OCI-M1 (cell line): Measurements from ENCODE around the gene WASHC4.

ENCODE experiments used
- DNase-seq: peaks from one replicate; lab custom pipeline; 2025; lab: John Stamatoyannopoulos, UW

Gene WASHC4

GRCh38 chr12:105090361-105090760 lies 17.2 kb upstream of the WASHC4 start:
- no peak for DNase-seq

- no peak for DNase-seq
These were observed 15.9 kb upstream of the WASHC4 start for GRCh38 chr12:105091476-105092206.

GRCh38 chr12:105092336-105092735 lies 15.2 kb upstream of the WASHC4 start:
- no peak for DNase-seq

- DNase-seq = peak; percentile 7
These were observed 12.2 kb upstream of the WASHC4 start for GRCh38 chr12:105095338-105095737.

GRCh38 chr12:105099356-105099755 lies 8.2 kb upstream of the WASHC4 start:
- DNase-seq = peak; percentile 83

GRCh38 chr12:105100207-105100985 lies 7.1 kb upstream of the WASHC4 start:
- peak; percentile 51 for DNase-seq

- peak; percentile 40 for DNase-seq
These were observed 6.5 kb upstream of the WASHC4 start for GRCh38 chr12:105100998-105101397.

- DNase-seq = no peak
These were observed 4.9 kb upstream of the WASHC4 start for GRCh38 chr12:105102673-105103072.

- no peak for DNase-seq
These were observed 2.8 kb upstream of the WASHC4 start for GRCh38 chr12:105104762-105105161.

- DNase-seq = peak; percentile 53
These were observed 910 bp upstream of the WASHC4 start for GRCh38 chr12:105106621-105107020.

GRCh38 chr12:105107171-105107493 lies 399 bp upstream of the WASHC4 start:
- DNase-seq = no peak

GRCh38 chr12:105109465-105110212 lies 2.1 kb downstream of the WASHC4 start:
- DNase-seq = peak; percentile 40

- DNase-seq = no peak
These were observed 3.3 kb downstream of the WASHC4 start for GRCh38 chr12:105110851-105111250.

GRCh38 chr12:105113094-105113493 lies 5.6 kb downstream of the WASHC4 start:
- DNase-seq = no peak

GRCh38 chr12:105116969-105117368 lies 9.4 kb downstream of the WASHC4 start:
- no peak for DNase-seq

GRCh38 chr12:105120551-105120950 lies 13.0 kb downstream of the WASHC4 start:
- DNase-seq = peak; percentile 18

- DNase-seq = no peak
These were observed 30.7 kb downstream of the WASHC4 start for GRCh38 chr12:105138248-105138647.

- no peak for DNase-seq
These were observed 33.9 kb downstream of the WASHC4 start for GRCh38 chr12:105141320-105141922.

GRCh38 chr12:105142259-105142658 lies 34.7 kb downstream of the WASHC4 start:
- no peak for DNase-seq

- DNase-seq = no peak
These were observed 48.7 kb downstream of the WASHC4 start for GRCh38 chr12:105156260-105156659.

- DNase-seq = no peak
These were observed 50.1 kb downstream of the WASHC4 start for GRCh38 chr12:105157606-105158005.

GRCh38 chr12:105158876-105159275 lies 51.3 kb downstream of the WASHC4 start:
- no peak for DNase-seq
